HG03039 (cell line): ENCODE results near the gene B3GALT6.
A peak's percentile ranks its signal among the peaks of the same experiment; 100 is the strongest.

Experiments used
- ATAC-seq: cut with Tn5 transposase; IDR thresholded peaks from one replicate; pipeline ENCODE4 v1.9.1; 2021; ENCODE audit warnings: mild to moderate bottlenecking, moderate library complexity; ENCODE audit not compliant: unreplicated experiment

B3GALT6 gene

GRCh38 chr1:1230656-1231399 is 1.2 kb upstream of the B3GALT6 start:
- ATAC-seq: no peak

- ATAC-seq: peak; percentile 87
Measured at GRCh38 chr1:1231400-1232207, 433 bp upstream of the B3GALT6 start, which contains the start of gene SDF4. TSS of gene SDF4 (minus strand) at chr1:1232001. CDS start at chr1:1228772, 3,229 bp downstream.

DNA sequence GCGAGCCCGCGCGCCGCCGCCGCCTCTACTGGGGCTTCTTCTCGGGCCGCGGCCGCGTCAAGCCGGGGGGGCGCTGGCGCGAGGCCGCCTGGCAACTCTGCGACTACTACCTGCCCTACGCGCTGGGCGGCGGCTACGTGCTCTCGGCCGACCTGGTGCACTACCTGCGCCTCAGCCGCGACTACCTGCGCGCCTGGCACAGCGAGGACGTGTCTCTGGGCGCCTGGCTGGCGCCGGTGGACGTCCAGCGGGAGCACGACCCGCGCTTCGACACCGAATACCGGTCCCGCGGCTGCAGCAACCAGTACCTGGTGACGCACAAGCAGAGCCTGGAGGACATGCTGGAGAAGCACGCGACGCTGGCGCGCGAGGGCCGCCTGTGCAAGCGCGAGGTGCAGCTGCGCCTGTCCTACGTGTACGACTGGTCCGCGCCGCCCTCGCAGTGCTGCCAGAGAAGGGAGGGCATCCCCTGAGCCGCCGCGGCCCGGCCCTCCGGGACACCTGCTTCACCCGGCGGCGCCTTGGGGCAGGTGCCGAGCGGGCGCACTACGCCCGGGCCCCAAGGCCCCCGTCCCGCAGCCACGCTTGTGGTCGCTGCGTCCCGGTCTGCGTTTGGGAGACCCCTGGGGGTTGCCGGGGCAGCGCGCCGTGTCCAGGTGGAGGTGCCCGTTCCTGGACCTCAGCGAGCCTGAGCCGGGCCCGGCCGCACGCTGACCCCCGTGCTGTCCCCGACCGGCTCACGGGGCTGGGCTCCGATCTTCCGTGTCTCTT is 944 bp downstream of the B3GALT6 start:
- ATAC-seq: no peak

- no peak for ATAC-seq
Measured at GRCh38 chr1:1233567-1233892, 1.5 kb downstream of the B3GALT6 start.

DNA sequence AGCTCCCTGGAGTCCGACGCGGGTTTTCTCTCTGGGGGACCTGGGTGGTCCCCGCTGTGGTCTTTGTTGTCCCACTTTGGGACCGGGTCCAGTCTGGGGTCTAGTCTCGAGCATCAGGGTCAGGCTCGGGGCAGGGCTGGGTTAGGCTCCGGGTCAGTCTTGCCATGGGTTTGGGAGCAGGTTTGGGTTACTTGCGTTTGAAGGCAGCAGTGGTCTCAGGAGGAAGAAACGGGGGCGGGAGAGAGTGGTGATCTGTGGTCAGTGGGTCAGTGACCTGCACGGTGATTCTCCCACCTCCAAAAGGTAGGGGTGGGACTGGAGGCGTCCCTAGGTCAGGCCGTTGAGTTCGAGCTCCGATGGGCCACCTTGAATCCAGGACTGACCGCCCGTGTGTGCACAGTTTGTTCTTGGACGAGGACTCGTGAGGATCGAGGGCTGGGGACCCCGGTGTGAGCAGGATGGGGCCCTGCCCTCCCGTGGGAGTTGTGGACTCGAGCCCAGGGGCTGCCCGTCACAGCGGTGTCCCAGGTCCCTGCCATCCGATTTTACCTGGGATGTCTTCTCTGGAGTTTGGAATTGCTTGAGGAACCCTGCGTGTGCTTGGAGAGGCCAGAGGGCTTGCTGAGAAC is 2.3 kb downstream of the B3GALT6 start:
- no peak for ATAC-seq

- ATAC-seq: no peak
Measured at GRCh38 chr1:1235016-1235744, 3.1 kb downstream of the B3GALT6 start.

DNA sequence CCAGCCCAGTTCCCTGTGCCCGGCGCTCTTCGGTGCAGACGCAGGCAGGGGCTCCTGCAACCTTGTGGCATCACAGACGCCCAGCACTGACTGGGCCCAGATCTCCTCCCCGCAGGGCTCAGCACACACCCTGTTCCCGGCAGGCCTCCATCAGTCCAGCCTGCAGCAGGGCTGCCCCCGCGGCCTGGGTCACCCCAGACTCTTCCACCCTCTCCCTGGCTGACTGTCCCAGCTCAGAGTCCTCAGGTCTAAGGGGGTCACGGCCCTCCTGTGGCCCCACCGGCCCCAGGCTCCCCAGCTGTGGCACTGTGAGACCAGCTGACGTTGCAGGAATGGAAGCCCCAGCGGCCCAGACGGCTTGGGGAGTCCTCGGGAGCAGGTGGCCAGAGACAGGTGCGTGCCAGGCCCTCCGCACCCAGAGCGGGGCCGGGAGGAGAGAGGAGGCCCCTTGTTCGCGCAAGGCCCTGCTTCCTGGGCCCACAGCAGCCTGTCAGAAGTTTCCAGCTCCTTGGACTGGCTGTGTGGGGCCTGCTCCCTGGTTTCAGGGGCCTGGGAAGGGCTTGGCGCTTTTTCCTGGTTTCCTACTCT is 4.2 kb downstream of the B3GALT6 start:
- no peak for ATAC-seq

DNA sequence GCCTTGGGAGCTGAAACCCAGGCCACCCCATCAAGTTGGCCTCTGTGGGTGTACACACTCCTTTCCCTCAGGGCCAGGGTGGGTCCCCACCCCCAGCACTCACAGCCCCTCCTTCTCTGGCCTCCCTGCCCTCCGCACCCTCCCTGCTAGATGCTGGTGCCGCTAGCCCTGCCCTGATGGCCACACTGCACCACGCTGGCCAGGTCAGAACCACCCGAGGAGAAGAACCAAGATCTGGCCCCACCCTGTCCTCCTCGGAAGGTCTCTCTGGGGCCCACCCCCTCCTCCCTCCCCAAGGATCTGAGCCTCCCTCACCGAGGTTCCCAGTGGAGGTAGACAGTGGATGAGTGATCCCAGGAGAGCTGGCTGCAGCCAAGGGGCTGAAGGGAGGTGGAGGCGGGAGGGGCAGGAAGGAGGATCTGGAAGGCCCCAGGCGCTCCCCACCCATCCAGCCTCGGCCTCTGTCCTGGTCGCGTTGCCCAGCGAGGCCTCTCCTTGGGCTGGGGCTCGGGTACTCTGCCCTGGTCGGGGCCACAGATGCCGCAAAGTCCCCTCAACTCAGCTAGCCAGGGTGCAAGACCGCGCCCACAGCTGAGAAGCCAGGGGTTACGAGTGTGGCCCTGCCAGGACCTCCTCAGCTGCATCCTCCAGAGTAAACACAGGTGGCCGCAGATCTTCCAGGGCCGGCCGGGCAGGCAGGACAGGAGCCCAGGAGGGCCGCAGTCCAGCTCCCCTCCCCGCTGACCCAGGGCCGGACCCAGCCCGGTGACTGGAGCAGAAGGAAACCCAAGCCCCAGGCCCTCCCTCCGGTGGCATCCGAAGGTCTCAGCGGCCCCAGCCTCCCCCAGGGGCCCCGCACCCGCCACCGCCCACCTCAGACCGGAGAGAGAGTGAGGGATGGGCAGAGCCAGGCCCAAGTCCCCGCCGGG is 5.2 kb downstream of the B3GALT6 start:
- ATAC-seq: no peak

- no peak for ATAC-seq
Measured at GRCh38 chr1:1237874-1238701, 6.1 kb downstream of the B3GALT6 start.

DNA sequence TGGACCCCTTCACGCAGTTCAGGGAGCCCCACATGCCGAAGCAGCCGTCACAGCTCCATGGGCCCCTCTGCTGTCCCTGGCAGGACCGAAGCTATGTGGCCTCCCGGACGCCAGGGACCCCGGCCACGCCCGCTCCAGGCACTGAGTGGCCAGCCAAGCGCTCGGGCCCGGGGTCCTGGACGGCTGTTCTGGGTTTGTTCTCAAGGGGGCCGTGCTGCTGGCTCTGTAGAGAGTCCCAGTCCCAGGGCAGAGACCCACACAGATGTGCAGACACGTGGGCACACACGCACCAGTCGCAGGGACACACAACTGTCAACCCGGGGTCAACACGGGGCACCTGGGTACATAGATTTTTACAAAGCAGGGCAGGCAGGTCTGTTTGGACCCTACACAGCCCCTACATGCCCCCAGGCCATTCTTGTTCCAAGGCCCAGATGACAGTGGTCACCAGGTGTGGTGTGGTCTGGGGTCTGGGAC is 6.7 kb downstream of the B3GALT6 start:
- no peak for ATAC-seq

GRCh38 chr1:1239227-1239613 is 7.2 kb downstream of the B3GALT6 start:
- ATAC-seq: no peak

- ATAC-seq: no peak
Measured at GRCh38 chr1:1239614-1240347, 7.7 kb downstream of the B3GALT6 start.

DNA sequence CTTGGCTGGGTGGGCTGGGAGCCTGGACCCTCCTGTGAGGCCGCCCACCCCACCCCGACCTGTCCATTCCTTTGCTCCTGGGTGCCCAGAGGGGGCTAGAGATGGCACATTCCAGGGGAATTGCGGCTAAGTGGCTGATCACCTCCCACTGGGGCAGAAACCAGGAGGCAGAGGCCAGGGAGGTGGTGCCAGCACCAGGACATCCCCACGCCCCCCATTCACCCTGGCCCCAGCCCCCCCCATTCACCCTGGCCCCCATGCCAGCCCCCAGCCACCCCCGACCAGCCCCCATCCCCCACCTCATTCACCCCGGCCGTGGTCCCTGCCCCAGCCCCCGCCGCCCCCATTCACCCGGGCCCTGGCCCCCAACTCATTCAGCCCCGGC is 8.3 kb downstream of the B3GALT6 start:
- no peak for ATAC-seq

GRCh38 chr1:1240822-1241587 is 9.0 kb downstream of the B3GALT6 start:
- no peak for ATAC-seq

GRCh38 chr1:1241588-1242219 is 9.7 kb downstream of the B3GALT6 start:
- ATAC-seq: no peak
